K562 (cell line): ENCODE results near the gene CCDC82. TPM values are rescaled to one million over a fixed set of nuclear protein-coding genes. Genes with fewer than 3 reads are reported as not detected.

Experiments used
- ATAC-seq: fragments of 200-7000 bp; cut with Tn5 transposase; 3 replicates; pipeline ENCODE4 v1.9.1; 2020; ENCODE audit warnings: moderate library complexity
- BruUV-seq: library from RNA; stranded (reverse); fragments of 400-500 nt; replicated peaks from 2 replicates; lab custom pipeline; 2021; lab: Mats Ljungman, UMichigan
- CTCF ChIA-PET: fragments of 300-600 bp; formaldehyde crosslinking; extraction: SDS; loops from one replicate; lab custom pipeline; 2021; ENCODE audit warnings: low intra/inter-chr PET ratio; lab: Yijun Ruan, JAX
- POLR2A ChIA-PET: fragments of 300-600, 350-650 bp; sonication (Branson Sonifier 250); formaldehyde crosslinking; extraction: SDS; loops from one replicate; lab custom pipeline; 2021; ENCODE audit warnings: antibody characterized with exemption, inconsistent platforms; lab: Yijun Ruan, JAX
- DNase-seq, 4 experiments: peaks; one replicate each; pipeline versions ENCODE4 v3.0.0 to v3.0.0-alpha.2; 2011 to 2018; ENCODE audit warnings: low spot score in 3 of 4, mixed read lengths in 3 of 4; ENCODE audit errors: extremely low read depth in 1 of 4
- FAIRE-seq: peaks from 2 replicates; lab custom pipeline; 2011; peaks lifted over from hg19 to GRCh38; lab: Jason Lieb, UNC
- H2AFZ ChIP-seq: 2 replicates; pipeline ENCODE4 v1.6.0; 2011; ENCODE audit warnings: low read depth, low read length, control low read depth, inconsistent platforms
- H3K27ac ChIP-seq: fragments of 200-600 bp; 3 replicates; pipeline ENCODE4 v1.8.0; 2011; ENCODE audit warnings: low read depth, mild to moderate bottlenecking, control low read depth, inconsistent platforms, low read length, moderate library complexity, mixed read lengths; ENCODE audit errors: extremely low read depth
- H3K27me3 ChIP-seq, 2 experiments: fragments of 300-600 bp in 1 of 2; 2 replicates in 1 of 2; 3 replicates in 1 of 2; pipeline versions ENCODE4 v1.6.0 to v1.8.0; 2011; ENCODE audit warnings: inconsistent platforms in 2 of 2, low read length in 2 of 2, mild to moderate bottlenecking in 1 of 2, mixed read lengths in 1 of 2, moderate library complexity in 1 of 2; ENCODE audit not compliant: control insufficient read depth in 2 of 2, insufficient read depth in 2 of 2
- H3K36me3 ChIP-seq: fragments of 300-600 bp; 3 replicates; pipeline ENCODE4 v1.8.0; 2011; ENCODE audit warnings: mild to moderate bottlenecking, low read length, inconsistent platforms; ENCODE audit not compliant: control insufficient read depth, insufficient read depth
- H3K4me1 ChIP-seq, 2 experiments: fragments of 200-600 bp in 1 of 2; replicated peaks in 1 of 2; 2 replicates in 1 of 2; 3 replicates in 1 of 2; pipeline versions ENCODE4 v1.5.1 to v1.8.0; 2011; ENCODE audit warnings: inconsistent platforms in 2 of 2, low read length in 2 of 2, mild to moderate bottlenecking in 1 of 2, mixed read lengths in 1 of 2, moderate library complexity in 1 of 2; ENCODE audit not compliant: control insufficient read depth in 2 of 2, insufficient read depth in 2 of 2
- H3K4me2 ChIP-seq: 2 replicates; pipeline ENCODE4 v1.6.1; 2011; ENCODE audit warnings: low read length, control low read depth, inconsistent platforms, mixed read lengths; ENCODE audit not compliant: insufficient read depth
- H3K4me3 ChIP-seq: fragments of 200-600 bp; sonication (generic), shearing (Covaris generic); 2 replicates; pipeline ENCODE4 v1.5.1; 2016; ENCODE audit warnings: control low read depth, inconsistent platforms
- H3K79me2 ChIP-seq: fragments of 200-600 bp; 3 replicates; pipeline ENCODE4 v1.8.0; 2011; ENCODE audit warnings: low read length, inconsistent platforms; ENCODE audit not compliant: control insufficient read depth, insufficient read depth
- H3K9ac ChIP-seq, 2 experiments: 2 replicates each; pipeline versions ENCODE4 v1.6.0 to v1.6.1; 2011; ENCODE audit warnings: low read depth in 2 of 2, low read length in 2 of 2, control low read depth in 1 of 2, inconsistent platforms in 1 of 2, mild to moderate bottlenecking in 1 of 2, mixed read lengths in 1 of 2; ENCODE audit not compliant: insufficient read depth in 1 of 2
- H3K9me1 ChIP-seq: one replicate; pipeline ENCODE4 v1.6.0; 2011; ENCODE audit warnings: inconsistent platforms, mild to moderate bottlenecking, low read length, moderate library complexity; ENCODE audit not compliant: control insufficient read depth, insufficient read depth
- H3K9me3 ChIP-seq: replicated peaks from 2 replicates; pipeline ENCODE4 v1.5.1; 2011; ENCODE audit warnings: low read depth, low read length, inconsistent platforms; ENCODE audit not compliant: control insufficient read depth, insufficient read depth
- H4K20me1 ChIP-seq: replicated peaks from 2 replicates; pipeline ENCODE4 v1.6.1; 2011; ENCODE audit warnings: low read length, inconsistent platforms, mixed read lengths; ENCODE audit not compliant: control insufficient read depth, insufficient read depth
- DEAF1 ChIP-seq: fragments of 450-650 bp; formaldehyde crosslinking; IDR thresholded peaks from 2 replicates; pipeline ENCODE4 v1.4.0; 2020; ENCODE audit warnings: mild to moderate bottlenecking, moderate library complexity
- FOXA1 ChIP-seq: fragments of 450-650 bp; IDR thresholded peaks from 2 replicates; pipeline ENCODE4 v1.6.1; 2016; ENCODE audit warnings: mild to moderate bottlenecking, borderline replicate concordance
- GABPB2 ChIP-seq: fragments of 250-450 bp; sonication (Bioruptor Pico); conservative IDR thresholded peaks from 2 replicates; pipeline ENCODE4 v1.5.1; 2021; ENCODE audit warnings: mild to moderate bottlenecking
- HMBOX1 ChIP-seq: sonication (generic); IDR thresholded peaks from 2 replicates; pipeline ENCODE4 v1.6.1; 2016
- MGA ChIP-seq: fragments of 450-650 bp; IDR thresholded peaks from 2 replicates; pipeline ENCODE4 v1.6.1; 2016; ENCODE audit warnings: mild to moderate bottlenecking, moderate library complexity
- WGBS: fragments of 100-300 bp; shearing (Covaris generic); methylation state at CpG from one replicate; pipeline ENCODE4 v1.1.6; 2016; ENCODE audit warnings: low coverage, mixed read lengths; ENCODE audit not compliant: insufficient coverage; ENCODE audit errors: missing lambda C conversion rate; 5-methylcytosine and 5-hydroxymethylcytosine counted together
- in situ Hi-C: fragments of 300-500 bp; cut with MboI; formaldehyde crosslinking; loops from 4 replicates; pipeline ENCODE4 v1.15.0; 2018; ENCODE audit warnings: inconsistent platforms, mixed read lengths
- intact Hi-C: fragments of 100-400 bp; cut with micrococcal nuclease; formaldehyde crosslinking; loops from 2 replicates; pipeline ENCODE4 v1.14.2; 2022
- polyA plus RNA-seq, 8 experiments: library from polyadenylated mRNA; depleted of rRNA in 4 of 8; stranded (reverse) in 5 of 8; unstranded in 3 of 8; fragments of >200 nt; fragmentation: Nextera tagmentation in 2 of 8; fragmentation: Illumina TruSeq in 1 of 8; extraction: Ambion mirVana in 2 of 8; extraction: Trizol in 1 of 8; gene quantifications; 2 replicates each; pipeline versions ENCODE4 v1.2.1 to v1.2.3, GENCODE V29; 2011 to 2014; ENCODE audit warnings: inconsistent platforms in 1 of 8, missing spikeins in 1 of 8
- total RNA-seq, 7 experiments: library from RNA; depleted of rRNA in 6 of 7; stranded (reverse); fragments of >200 nt in 6 of 7; fragmentation: Illumina TruSeq in 2 of 7; extraction: Trizol in 2 of 7; gene quantifications; 2 replicates each; pipeline versions ENCODE4 v1.2.1 to v1.2.3, GENCODE V29; 2011 to 2021; ENCODE audit warnings: low replicate concordance in 1 of 7

The CCDC82 gene
- total and polyA plus RNA-seq, 9 of the 15 experiments (the other 6 are each of a cell fraction or from before 2014, with no cell fraction given), result 12.5 to 51.3 (median 24.5) TPM

- no peaks in the 10 kb centered on the region for H3K36me3 ChIP-seq
- in situ Hi-C loops, result loop anchor here (5.0 kb wide), 1 partner anchor 273 kb away; no protein-coding TSS in a partner anchor
- peak overlapping the region; percentile 50 to 88 for H3K9ac ChIP-seq
- no peaks in the 10 kb centered on the region for H3K9me3 ChIP-seq
- H2AFZ ChIP-seq, result peak overlapping the region; percentile 95
- peak overlapping the region; percentile 87 for H3K4me2 ChIP-seq
- no peaks in the 10 kb centered on the region for H3K27me3 ChIP-seq
- FAIRE-seq, result no peak
- CTCF ChIA-PET, result no interaction called here
- intact Hi-C loops, result loop anchor here (5.0 to 10.0 kb wide), 3 partner anchors 48 to 415 kb away; partner anchors contain the start of gene MTMR2
- ATAC-seq, result no peak
- peaks cover 30 to 64% of the 10 kb centered on the region in 2 experiments for H3K4me1 ChIP-seq
- DNase-seq, result peak in 1 of 4 experiments; percentile 30
- H4K20me1 ChIP-seq, result no peaks in the 10 kb centered on the region
- peak overlapping the region; percentile 53; the same call in 2 of the 3 replicates for H3K27ac ChIP-seq
- H3K9me1 ChIP-seq, result no peaks in the 10 kb centered on the region
- POLR2A ChIA-PET, result interaction anchor here (0.7 to 3.7 kb wide), 6 partner anchors 18 to 500 kb away, joined by 3 to 20 read pairs (median 3); no protein-coding TSS in a partner anchor
- H3K79me2 ChIP-seq, result peaks cover 79% of the 10 kb centered on the region
- BruUV-seq, result no TSS peak
- peak overlapping the region; percentile 70 for H3K4me3 ChIP-seq
- WGBS, result 35% methylated on average over 7 of the region's 7 CpGs
- no peak for TF ChIP-seq GABPB2 (CRISPR knock-in tag)
- 0 out of 2 replicates have a peak, but pooled peaks have one; percentile 3 for TF ChIP-seq MGA
- TF ChIP-seq FOXA1, result no peak
- TF ChIP-seq DEAF1, result no peak
- peak; percentile 28; the same call in 1 of the 2 replicates for TF ChIP-seq HMBOX1
These were observed 49.8 kb downstream of the CCDC82 start for GRCh38 chr11:96339706-96340554.
